Loucy (cell line): ENCODE results near the gene UTP11.

Source experiments
- CTCF ChIP-seq: fragments of 200-600 bp; sonication (generic); conservative IDR thresholded peaks from 2 replicates; pipeline ENCODE4 v1.5.1; 2014; ENCODE audit warnings: mild to moderate bottlenecking, antibody characterized with exemption, low read length
- EZH2phosphoT487 ChIP-seq: fragments of 200-600 bp; IDR thresholded peaks from 2 replicates; pipeline ENCODE4 v1.6.1; 2018; ENCODE audit warnings: antibody characterized with exemption, mild to moderate bottlenecking, moderate library complexity, borderline replicate concordance

- TF ChIP-seq CTCF (no peak), EZH2phosphoT487 (no peak)
Observed at GRCh38 chr1:38046884-38047602, 34.5 kb downstream of the UTP11 start.
